GM18499 (cell line): ENCODE measurements around the gene ABCB4.

ENCODE experiments used
- ATAC-seq: cut with Tn5 transposase; IDR thresholded peaks from one replicate; pipeline ENCODE4 v1.9.1; 2021; ENCODE audit warnings: moderate number of reproducible peaks; ENCODE audit not compliant: insufficient read depth, unreplicated experiment

Gene ABCB4

GRCh38 chr7:87475359-87476178 is at the start of gene ABCB4:
Gene ABCB4 (minus strand): TSS chr7:87475680. CDS start chr7:87475465, 215 bp downstream.
- no peak for ATAC-seq

GRCh38 chr7:87518735-87519134 is 43.3 kb upstream of the ABCB4 start:
- no peak for ATAC-seq

DNA sequence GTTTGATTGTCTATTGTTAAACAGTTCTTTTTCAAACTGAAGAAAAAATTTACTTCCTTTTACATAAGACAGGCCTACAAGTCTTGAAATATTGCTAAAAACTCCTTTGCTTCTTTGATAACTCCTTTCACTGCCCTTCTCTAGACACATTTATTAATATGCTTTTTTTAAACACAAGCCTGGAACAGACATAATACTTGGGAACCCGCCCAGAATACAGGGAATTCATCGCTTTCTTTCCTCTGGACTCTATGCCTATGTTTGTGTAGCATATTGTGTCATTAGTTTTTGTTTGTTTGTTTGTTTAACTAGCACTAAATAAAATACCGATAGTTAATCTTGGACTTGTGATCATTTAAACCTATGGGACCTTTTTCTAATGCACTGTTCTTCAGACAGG is 42.4 kb upstream of the ABCB4 start:
- no peak for ATAC-seq

- ATAC-seq = no peak
Observed at GRCh38 chr7:87517136-87517815, 41.8 kb upstream of the ABCB4 start.

DNA sequence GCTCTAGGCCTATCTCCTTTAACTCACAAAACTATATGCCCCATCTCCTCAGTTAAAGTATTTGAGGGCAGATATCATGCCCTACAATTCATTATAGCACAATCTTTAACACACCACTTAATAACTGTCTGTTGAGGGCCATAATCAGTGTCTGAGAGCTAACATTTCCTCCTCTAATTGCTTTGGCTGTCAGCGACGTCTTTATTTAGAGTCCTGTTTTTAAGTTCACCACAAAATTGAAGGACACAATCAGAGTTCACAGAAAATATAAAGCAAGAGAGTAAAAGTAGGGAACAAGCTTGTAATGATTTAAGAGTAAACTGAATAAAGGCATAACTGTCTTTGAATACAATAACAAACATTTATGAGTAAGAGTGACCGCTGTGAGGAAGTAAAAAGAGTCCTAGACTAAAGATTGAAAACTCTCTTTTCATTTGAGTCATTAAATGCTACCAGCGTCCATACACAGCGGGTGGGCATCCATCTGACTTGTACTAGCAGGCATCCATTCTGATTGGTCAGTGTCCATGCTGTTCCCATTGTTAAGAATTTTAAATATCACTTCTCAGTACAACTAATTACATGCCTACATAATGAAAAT is 38.4 kb upstream of the ABCB4 start:
- ATAC-seq = no peak

DNA sequence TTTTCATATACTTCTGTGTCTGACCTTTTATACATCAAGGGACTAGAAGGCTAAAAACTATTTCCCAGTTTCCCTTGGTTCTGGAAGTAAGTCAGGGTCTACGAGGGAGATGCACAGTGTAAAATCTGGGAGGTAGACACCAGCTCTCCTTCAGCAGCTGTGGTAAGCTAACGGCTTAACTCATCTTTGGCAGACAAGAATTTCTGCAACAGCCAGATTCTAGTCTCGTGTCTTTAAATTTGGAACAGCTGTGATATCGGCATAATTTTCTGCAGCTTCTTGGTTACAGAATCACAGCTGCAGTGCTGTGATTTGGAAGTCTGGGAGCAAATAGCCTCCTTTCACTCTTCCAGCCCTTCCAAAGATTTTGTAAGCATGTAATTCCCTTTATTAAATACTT is 37.4 kb upstream of the ABCB4 start:
- no peak for ATAC-seq

DNA sequence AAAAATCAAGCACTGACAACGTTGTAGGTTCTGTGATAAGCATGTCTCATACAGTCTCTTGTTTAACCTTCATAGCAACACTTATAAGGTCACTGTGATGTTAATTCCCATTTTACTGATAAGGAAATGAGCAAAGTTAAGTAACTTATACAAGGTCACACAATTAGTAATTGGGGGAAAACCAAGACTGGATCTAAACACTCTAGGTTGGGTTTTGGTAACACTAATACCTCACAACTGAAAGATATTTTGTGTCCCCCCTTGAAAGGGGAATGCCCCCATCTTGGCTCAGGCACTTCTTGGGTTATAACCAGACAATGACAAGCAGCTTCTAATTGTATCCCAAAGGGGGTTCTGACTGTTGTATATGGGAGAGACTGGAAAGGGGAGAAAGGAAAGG is 36.0 kb upstream of the ABCB4 start:
- no peak for ATAC-seq

- ATAC-seq = no peak
Observed at GRCh38 chr7:87510411-87510875, 35.0 kb upstream of the ABCB4 start.

GRCh38 chr7:87507446-87507845 is 32.0 kb upstream of the ABCB4 start:
- no peak for ATAC-seq

- no peak for ATAC-seq
Observed at GRCh38 chr7:87506246-87507180, 31.0 kb upstream of the ABCB4 start.

- ATAC-seq = no peak
Observed at GRCh38 chr7:87505557-87506245, 30.2 kb upstream of the ABCB4 start.

- no peak for ATAC-seq
Observed at GRCh38 chr7:87505122-87505521, 29.6 kb upstream of the ABCB4 start.

- ATAC-seq = no peak
Observed at GRCh38 chr7:87499494-87499893, 24.0 kb upstream of the ABCB4 start.

GRCh38 chr7:87498893-87499292 is 23.4 kb upstream of the ABCB4 start:
- no peak for ATAC-seq

GRCh38 chr7:87497482-87497881 is 22.0 kb upstream of the ABCB4 start:
- ATAC-seq = no peak

DNA sequence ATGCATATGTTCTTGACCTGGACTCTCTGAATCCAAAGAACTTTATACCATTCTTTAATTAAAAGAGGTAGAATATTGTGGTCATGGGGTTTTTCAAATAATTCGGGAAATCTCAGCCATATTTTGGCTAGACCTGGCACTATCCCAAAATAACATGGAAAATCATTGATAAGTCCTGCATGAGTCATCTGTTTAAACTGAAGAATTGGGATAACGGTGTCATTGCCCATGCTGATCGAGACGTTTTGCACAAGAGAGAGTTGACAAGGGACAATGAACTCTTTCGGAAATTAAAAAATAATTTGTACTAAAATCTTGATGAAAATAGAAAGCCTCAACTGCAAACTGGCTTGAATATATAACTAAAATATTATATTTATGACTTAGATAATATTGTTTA is 19.9 kb upstream of the ABCB4 start:
- no peak for ATAC-seq

GRCh38 chr7:87494454-87494853 is 19.0 kb upstream of the ABCB4 start:
- no peak for ATAC-seq

- ATAC-seq = no peak
Observed at GRCh38 chr7:87483131-87483530, 7.7 kb upstream of the ABCB4 start.

DNA sequence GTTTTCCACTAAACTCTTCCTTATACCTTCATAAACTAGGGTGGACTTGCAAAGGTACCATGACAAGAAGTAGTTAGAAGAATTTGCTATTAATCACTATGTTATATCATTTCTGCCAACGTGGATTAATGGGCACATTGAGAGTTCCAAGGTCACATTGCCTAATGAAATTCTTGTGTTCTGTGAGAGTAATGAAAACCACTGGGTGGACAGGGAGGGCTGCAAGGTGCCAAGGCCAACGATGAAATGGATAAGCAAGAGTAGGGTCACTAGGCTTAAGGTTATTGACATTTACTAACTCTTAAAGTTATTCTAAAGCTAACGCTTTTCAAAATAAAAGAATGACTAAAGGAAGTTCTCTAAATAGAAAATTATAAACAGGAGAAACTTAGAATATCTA is 6.6 kb upstream of the ABCB4 start:
- no peak for ATAC-seq

DNA sequence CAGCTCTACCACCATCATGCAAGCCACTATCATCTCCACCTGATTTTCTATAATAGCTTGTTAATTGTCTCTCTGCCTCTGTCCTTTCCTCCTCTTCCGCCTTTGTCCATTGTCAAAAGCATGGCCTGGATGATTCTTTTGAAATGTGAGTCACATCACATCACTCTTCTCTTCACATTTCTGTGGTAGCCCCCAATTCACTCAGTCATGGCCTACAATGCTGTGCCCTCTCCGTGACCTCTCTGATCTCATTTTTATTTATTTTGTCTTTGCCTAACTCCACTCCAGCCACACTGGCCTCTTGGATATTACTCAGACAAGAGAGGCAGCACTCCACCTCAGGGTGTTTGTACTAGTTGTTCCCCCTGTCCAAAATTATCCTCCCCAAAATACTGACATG is 4.9 kb upstream of the ABCB4 start:
- ATAC-seq = no peak
